GOT3 (cell line): ENCODE measurements around the gene DTWD1.
"Not testable (repeated sequence)": the region's sequence is repeated elsewhere in the genome, so short reads cannot be mapped to it uniquely, and the experiment has no call there.

Source experiments
- DNase-seq: peaks from one replicate; lab custom pipeline; 2025; ENCODE audit warnings: mixed read lengths; lab: John Stamatoyannopoulos, UW

Gene DTWD1, protein sequence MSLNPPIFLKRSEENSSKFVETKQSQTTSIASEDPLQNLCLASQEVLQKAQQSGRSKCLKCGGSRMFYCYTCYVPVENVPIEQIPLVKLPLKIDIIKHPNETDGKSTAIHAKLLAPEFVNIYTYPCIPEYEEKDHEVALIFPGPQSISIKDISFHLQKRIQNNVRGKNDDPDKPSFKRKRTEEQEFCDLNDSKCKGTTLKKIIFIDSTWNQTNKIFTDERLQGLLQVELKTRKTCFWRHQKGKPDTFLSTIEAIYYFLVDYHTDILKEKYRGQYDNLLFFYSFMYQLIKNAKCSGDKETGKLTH

GRCh38 chr15:49620658-49621368 lies at the start of gene DTWD1, which contains the start of gene FAM227B:
TSS of gene DTWD1 (plus strand) at chr15:49621048. CDS start at chr15:49625168, 4,120 bp downstream.
TSS of gene FAM227B (minus strand) at chr15:49620818. CDS start at chr15:49615171, 5,647 bp downstream.
- DNase-seq = peak; percentile 77

- no peak for DNase-seq
Observed at GRCh38 chr15:49573421-49573820, 47.4 kb upstream of the DTWD1 start.

DNA sequence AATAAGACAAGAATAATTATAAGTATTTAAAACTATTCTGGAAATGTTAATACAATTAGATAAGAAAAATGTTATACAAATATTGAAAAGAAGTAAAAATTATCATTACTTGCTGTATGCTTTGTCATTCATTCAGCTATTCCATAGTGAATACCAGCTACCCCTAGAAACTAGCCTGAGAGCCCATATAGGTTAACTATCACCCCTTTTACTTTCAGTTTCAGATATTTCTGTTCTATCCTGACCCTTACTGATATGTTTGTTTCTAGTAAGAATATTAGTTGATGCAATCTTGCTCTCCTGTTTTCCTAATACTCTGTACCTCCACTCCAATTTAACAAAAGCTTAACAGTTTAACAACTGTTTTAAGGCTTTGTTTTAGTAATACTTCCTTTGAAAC lies 31.8 kb upstream of the DTWD1 start:
- DNase-seq = no peak

DNA sequence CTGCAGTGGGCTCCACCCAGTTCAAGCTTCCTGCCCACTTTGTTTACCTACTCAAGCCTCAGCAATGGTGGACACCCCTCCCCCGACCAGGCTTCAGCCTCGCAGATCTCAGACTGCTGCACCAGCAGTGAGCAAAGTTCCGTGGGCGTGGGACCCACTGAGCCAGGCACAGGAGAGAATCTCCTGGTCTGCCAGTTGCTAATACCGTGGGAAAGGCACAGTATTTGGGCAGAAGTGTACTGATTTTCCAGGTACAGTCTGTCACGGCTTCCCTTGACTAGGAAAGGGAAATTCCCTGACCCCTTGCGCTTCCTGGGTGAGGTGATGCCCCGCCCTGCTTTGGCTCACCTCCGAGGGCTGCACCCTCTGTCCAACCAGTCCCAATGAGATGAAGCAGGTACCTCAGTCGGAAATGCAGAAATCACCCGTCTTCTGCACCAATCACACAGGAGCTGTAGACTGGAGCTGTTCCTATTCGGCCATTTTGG lies 28.0 kb upstream of the DTWD1 start:
- DNase-seq = not testable (repeated sequence)

- no peak for DNase-seq
Observed at GRCh38 chr15:49604625-49605409, 16.0 kb upstream of the DTWD1 start.

DNA sequence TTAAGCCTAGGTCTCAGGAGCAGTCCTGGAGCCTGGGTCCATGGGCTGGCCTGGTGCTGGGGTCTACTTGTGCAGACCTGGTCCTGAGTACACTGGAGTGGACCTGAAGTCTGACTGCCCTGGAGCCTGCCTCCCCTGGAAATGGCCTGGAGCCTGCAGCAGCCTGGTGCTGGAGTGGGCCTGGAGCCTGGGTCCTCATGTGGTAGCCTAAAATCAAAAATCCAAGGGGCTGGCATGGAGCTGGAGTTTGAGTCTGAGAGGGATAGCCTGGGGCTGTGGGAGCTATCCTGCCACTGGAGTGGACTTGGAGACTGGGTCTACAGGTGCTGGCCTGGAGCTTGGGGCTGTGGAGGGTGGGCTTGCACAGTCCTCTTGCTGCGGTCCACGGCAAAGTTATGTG lies 15.3 kb upstream of the DTWD1 start:
- DNase-seq = no peak

GRCh38 chr15:49606594-49606993 lies 14.3 kb upstream of the DTWD1 start:
- no peak for DNase-seq

DNA sequence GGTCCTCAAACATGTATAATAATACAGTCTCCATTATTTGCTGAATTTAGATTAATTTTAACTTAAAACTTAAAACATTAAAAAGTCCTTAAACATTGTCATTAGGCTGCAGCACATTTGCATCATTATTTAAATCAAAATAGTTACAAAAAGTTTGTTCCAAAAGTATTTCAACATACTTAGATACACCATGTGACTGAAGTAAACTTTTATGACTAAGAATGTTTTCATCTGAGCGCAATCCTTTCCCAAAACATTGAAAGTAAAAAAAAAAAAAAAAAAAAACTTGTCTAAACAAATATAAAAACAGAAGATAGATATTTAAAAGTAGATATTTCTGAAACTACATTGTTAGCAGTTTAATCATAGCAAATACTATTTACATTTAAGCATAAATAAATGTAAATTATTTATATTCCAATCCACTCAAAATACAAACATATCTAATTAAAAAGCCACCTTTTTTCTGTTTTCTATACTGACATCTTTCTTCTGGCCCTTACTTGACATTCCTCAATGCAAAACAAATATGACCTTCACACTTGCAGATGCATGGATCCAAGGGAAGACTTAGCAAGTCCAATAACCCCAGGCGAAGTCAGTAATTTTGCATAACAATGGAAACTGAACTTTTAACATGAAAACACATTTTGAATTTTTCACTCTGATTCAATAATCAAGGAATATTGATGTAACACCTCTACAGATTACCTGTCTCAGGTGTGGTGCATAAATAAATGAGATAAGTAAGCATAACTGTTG lies 10.5 kb upstream of the DTWD1 start:
- no peak for DNase-seq

DNA sequence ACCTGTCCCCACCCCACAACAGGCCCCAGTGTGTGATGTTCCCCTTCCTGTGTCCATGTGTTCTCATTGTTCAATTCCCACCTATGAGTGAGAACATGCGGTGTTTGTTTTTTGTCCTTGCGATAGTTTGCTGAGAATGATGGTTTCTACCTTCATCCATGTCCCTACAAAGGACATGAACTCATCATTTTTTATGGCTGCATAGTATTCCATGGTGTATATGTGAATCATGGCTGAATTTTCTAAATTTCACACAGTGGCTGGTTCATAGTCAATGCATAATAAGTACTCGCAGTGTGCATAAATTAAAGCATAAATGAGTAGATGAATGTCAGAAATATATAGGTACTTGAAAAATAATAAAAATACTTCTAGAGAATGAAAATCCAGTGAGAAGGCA lies 8.6 kb upstream of the DTWD1 start:
- not testable (repeated sequence) for DNase-seq

DNA sequence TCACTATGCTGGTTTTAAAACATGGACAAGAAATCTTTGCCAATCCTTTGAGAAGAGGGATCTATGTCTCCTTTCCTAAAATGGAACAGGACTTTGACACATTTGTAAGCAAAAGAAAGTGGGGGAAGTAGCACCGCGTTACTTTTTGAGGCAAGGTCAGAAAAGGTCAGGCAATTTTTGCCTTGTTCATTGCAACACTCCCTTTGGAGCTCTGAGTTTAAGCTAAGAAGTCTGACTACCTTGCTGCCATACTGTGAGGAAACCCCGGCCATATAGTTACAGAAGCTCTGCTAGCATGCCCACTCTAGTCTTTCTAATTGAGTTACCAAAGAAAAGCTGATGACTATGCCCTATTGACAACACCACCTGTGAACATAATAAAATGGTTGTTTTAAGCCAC lies 1.6 kb upstream of the DTWD1 start:
- DNase-seq = no peak

DNA sequence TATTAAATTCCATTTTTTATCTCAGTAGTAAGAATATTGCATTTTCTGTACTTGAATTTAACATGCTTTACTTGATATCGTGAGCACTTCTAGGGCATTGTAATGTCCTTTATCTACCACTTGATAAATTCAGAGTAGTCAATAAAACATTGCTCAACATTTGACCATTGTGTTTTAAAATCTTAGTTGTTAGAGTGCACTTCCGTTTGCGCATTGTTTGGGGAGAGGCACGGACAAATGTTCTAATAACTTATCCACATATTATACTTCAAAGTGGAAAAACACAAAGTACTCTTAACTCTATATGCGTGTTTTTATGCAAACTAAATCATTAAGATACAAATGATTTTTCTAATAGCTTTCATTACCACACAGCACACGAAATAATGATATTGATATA lies 649 bp upstream of the DTWD1 start:
- DNase-seq = no peak

- DNase-seq = no peak
Observed at GRCh38 chr15:49621401-49621811, 558 bp downstream of the DTWD1 start.

DNA sequence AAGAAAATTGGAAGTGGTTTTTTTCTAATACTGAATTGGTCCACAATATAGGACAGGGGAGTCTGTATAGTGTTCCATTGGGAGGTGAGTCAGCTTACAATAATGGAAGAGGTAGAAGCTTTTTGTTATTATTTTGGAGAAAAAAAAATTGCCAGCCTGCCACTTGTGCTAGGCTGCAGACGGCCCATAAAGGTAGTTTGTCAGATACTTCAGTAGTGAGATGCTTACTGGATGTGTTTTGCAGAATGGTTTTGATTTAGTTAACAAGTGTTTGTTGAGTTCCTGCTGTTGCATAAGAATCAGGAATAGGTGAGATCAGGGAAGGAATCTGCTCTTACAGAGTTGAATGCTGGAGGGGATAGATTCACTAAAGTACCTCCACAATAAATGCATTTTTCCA lies 1.0 kb downstream of the DTWD1 start:
- DNase-seq = no peak

GRCh38 chr15:49622561-49622960 lies 1.7 kb downstream of the DTWD1 start:
- DNase-seq = no peak

GRCh38 chr15:49624056-49624455 lies 3.2 kb downstream of the DTWD1 start:
- DNase-seq = no peak

DNA sequence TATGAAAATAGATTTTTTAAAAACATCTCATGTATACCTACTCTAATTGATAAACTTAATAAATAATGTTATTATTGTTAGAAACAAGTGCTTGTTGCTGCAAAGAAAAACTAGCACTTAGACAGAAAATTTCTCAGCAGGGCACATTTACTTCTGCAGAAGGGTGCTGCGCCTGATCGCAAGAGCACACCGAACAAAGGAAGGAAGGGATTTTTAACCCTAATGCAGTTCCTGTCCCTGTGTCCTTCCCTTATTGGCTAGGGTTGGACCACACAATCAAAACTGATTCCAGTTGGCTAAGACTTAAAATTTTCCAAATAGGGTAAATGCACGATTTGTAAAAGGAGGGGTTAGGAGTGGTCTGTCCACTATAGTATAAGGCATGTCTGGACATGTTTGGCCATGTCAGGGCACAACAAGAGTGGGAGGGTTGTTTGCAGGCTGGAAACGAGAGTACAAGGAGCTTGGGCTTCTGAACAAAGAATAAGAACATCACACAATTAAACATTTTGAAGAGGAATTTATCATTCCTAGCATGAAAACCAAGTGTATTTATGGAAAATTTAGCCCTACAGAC lies 4.7 kb downstream of the DTWD1 start:
- DNase-seq = no peak

- DNase-seq = no peak
Observed at GRCh38 chr15:49627407-49627877, 6.6 kb downstream of the DTWD1 start.

GRCh38 chr15:49628379-49628778 lies 7.5 kb downstream of the DTWD1 start:
- no peak for DNase-seq

DNA sequence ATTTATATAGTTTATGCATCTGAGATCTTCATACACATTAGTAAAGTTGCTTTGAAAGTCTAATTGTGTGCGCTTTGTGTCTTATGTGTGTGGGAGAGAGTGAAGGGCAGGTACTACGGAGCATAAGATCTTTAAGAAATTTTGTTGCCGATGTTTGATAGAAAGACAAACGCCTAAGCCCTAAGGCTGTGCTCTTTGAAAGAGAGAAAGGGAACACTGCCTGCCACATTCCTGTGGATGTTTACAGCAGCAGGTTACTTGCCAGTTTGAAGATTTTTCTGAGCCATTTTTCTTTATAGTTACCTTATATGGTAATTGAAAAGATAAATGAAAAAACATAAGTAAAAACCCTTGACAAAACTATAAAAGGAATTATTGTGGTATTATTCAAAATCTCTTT lies 17.0 kb downstream of the DTWD1 start:
- DNase-seq = no peak

DNA sequence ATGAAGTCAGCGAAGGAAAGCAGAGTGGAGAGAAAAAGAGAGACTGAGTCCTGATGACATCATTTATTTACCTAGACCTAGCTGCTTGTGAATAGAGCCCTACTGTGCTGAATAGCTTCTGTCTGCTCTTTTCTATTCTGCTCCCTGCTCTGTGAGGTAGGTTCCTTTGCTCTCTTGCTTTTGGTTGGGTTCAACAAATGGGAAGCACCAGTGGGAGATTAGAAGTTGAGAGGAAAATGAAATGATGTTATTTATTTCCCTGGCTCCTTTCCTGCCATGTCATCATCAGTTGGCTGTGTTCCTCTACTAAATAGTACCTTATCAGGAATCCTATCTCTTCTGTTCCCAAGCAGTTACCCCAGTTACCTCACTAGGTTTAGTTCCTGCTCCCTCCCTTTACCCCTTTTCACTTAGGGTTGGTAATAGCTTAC lies 23.5 kb downstream of the DTWD1 start:
- no peak for DNase-seq

- no peak for DNase-seq
Observed at GRCh38 chr15:49645277-49645676, 24.4 kb downstream of the DTWD1 start.
